Activated CD8-positive, alpha-beta memory T cell treated with anti-CD3 and anti-CD28 coated beads, Interleukin-2, amount 10 ng/mL, durations not matched to agents 7 days and 5 days (primary cell): ENCODE results near the gene STEAP3. TPM values are rescaled to one million over a fixed set of nuclear protein-coding genes. Genes with fewer than 3 reads are reported as not detected.

Experiments used
- ATAC-seq: fragments of 150-1000 bp; cut with Tn5 transposase; one replicate; pipeline ENCODE4 v1.10.0; 2021; ENCODE audit warnings: moderate library complexity
- CTCF ChIA-PET: fragments of 350-600 bp; sonication (Branson Sonifier 250); formaldehyde crosslinking; loops from one replicate; lab custom pipeline; 2021; ENCODE audit warnings: antibody characterized with exemption; lab: Charles Lee
- DNase-seq: peaks from one replicate; pipeline ENCODE4 v3.0.0-alpha.2; 2020
- H3K27ac Mint-ChIP-seq: one replicate; pipeline ENCODE4 v1.8.0; 2021; ENCODE audit warnings: mild to moderate bottlenecking, mixed read lengths
- H3K27me3 Mint-ChIP-seq: one replicate; pipeline ENCODE4 v1.8.0; 2021; ENCODE audit warnings: mixed read lengths
- H3K36me3 Mint-ChIP-seq: one replicate; pipeline ENCODE4 v1.8.0; 2021; ENCODE audit warnings: mild to moderate bottlenecking, mixed read lengths
- H3K4me1 Mint-ChIP-seq: one replicate; pipeline ENCODE4 v1.8.0; 2021; ENCODE audit warnings: mixed read lengths
- H3K4me3 Mint-ChIP-seq: one replicate; pipeline ENCODE4 v1.8.0; 2021; ENCODE audit warnings: mild to moderate bottlenecking, moderate library complexity, mixed read lengths
- H3K9me3 Mint-ChIP-seq: one replicate; pipeline ENCODE4 v1.8.0; 2022; ENCODE audit warnings: low read depth, mixed read lengths
- total RNA-seq, 2 experiments: library from RNA; stranded (reverse); gene quantifications; one replicate each; pipeline ENCODE4 v1.2.3, GENCODE V29; 2021

STEAP3 gene
- total RNA-seq, 2 experiments from 2014 or later = 0.15 to 0.68 TPM

DNA sequence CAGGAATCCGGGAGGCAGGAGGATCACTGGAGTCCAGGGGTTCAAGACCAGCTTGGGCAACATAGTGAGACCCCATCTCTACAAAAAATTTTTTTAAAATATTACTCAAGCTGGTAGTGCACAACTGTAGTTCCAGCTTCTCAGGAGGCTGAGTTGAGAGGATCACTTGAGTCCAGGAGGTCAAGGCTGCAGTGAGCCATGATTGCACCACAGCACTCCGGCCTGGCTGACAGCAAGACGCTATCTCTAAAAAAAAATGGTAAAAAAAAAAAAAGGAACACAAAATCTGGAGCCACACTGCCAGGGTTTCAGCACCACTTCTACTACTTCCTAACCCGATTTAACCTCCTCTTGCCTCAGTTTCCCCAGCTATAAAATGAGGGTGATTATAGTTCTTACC lies 57.0 kb downstream of the STEAP3 start:
- Mint-ChIP-seq H3K27ac (no peak overlapping the region), H3K4me1 (no peaks in the 10 kb centered on the region), H3K4me3 (no peak overlapping the region), H3K36me3 (no peaks in the 10 kb centered on the region), H3K9me3 (no peaks in the 10 kb centered on the region), H3K27me3 (no peaks in the 10 kb centered on the region)
- DNase-seq (no peak), ATAC-seq (no peak)
- CTCF ChIA-PET = interaction anchor here (1.3 kb wide), 1 partner anchor 11 kb away, joined by 4 read pairs; no protein-coding TSS in a partner anchor

DNA sequence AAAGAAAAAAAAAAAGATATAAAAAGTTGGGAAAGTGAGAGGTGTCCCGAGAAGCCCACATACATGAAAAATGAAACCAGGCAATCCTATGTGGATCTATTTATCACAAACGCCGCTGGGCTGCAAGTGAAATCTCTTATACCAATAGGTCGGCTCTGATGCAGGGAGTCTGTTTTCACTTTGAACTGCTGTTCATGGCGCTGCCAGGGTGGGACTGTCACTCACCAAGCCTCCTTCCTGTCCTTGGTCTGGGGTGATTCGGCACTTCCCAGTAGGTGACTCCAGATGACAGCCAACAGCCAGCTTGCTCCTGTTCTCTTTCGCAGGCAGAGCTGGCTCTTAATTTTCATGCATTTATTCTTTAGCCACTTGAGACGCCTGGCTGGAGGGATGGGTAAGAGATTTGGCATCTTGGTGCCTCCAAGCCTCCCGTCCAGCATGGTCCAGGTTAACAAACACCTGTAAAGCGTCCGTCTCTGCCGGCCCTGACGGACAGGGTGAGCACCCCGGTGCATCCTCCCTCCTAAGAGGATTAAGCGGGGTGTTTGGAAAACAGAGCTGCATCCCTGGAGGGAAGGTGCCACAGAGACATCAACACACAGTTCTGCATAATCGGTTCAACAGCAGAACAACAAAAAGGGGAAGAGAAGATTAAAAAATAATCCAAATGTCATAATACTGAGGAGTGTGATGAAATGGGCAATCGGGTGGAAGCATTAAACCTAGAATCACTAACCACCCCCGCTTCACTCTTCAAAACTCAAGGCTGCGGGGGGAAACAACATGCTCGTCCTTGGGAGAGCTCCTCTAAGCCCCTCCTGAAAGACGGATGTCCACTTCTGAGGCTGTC lies 58.7 kb downstream of the STEAP3 start:
- CTCF ChIA-PET = no interaction called here
- Mint-ChIP-seq H3K4me1 (no peaks in the 10 kb centered on the region), H3K9me3 (no peaks in the 10 kb centered on the region), H3K27ac (no peak overlapping the region), H3K4me3 (no peak overlapping the region), H3K36me3 (no peaks in the 10 kb centered on the region), H3K27me3 (no peaks in the 10 kb centered on the region)
- no peak for ATAC-seq
- no peak for DNase-seq

GRCh38 chr2:119282996-119283511 lies 59.4 kb downstream of the STEAP3 start:
- Mint-ChIP-seq H3K4me1 (no peaks in the 10 kb centered on the region), H3K27ac (no peak overlapping the region), H3K9me3 (no peaks in the 10 kb centered on the region), H3K27me3 (no peaks in the 10 kb centered on the region), H3K36me3 (no peaks in the 10 kb centered on the region), H3K4me3 (no peak overlapping the region)
- ATAC-seq (no peak), DNase-seq (no peak)
- CTCF ChIA-PET = no interaction called here

GRCh38 chr2:119283873-119284331 lies 60.3 kb downstream of the STEAP3 start:
- H3K4me1 Mint-ChIP-seq = no peaks in the 10 kb centered on the region
- H3K36me3 Mint-ChIP-seq = no peaks in the 10 kb centered on the region
- H3K9me3 Mint-ChIP-seq = no peaks in the 10 kb centered on the region
- ATAC-seq (no peak), DNase-seq (no peak)
- CTCF ChIA-PET = no interaction called here
- no peak overlapping the region for H3K4me3 Mint-ChIP-seq
- no peaks in the 10 kb centered on the region for H3K27me3 Mint-ChIP-seq
- no peak overlapping the region for H3K27ac Mint-ChIP-seq

DNA sequence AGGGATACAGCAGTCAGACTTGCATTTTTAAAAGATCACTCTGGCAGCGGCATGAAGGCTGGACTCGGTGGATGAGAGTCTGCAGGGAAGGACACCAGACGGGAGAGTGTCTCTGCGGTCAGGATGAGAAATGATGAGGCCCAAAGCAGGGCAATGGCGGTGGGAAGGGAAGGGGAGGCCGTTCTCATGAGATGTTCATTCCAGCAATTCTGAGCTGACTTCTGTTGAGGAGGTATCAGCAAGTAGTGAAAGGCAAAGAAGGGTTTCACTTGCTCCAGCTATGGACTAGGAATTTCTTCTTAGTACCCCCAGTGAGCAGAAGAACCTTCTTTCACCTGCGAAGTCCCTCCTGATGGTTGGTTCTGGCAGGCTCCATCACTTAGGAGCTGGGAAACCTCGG lies 63.0 kb downstream of the STEAP3 start:
- ATAC-seq = no peak
- CTCF ChIA-PET = interaction anchor here (0.5 kb wide), 1 partner anchor 101 kb away, joined by 3 read pairs; no protein-coding TSS in a partner anchor
- H3K27ac Mint-ChIP-seq = no peak overlapping the region
- no peaks in the 10 kb centered on the region for H3K27me3 Mint-ChIP-seq
- no peaks in the 10 kb centered on the region for H3K9me3 Mint-ChIP-seq
- no peak for DNase-seq
- no peak overlapping the region for H3K4me3 Mint-ChIP-seq
- H3K4me1 Mint-ChIP-seq = no peaks in the 10 kb centered on the region
- no peaks in the 10 kb centered on the region for H3K36me3 Mint-ChIP-seq

- CTCF ChIA-PET = interaction anchor here (0.6 kb wide), 1 partner anchor 245 kb away, joined by 3 read pairs; no protein-coding TSS in a partner anchor
- H3K4me1 Mint-ChIP-seq = no peaks in the 10 kb centered on the region
- DNase-seq (no peak), ATAC-seq (no peak)
- H3K4me3 Mint-ChIP-seq = no peak overlapping the region
- H3K9me3 Mint-ChIP-seq = no peaks in the 10 kb centered on the region
- H3K36me3 Mint-ChIP-seq = no peaks in the 10 kb centered on the region
- H3K27ac Mint-ChIP-seq = no peak overlapping the region
- no peaks in the 10 kb centered on the region for H3K27me3 Mint-ChIP-seq
Observed at GRCh38 chr2:119288576-119288975, 64.9 kb downstream of the STEAP3 start.

GRCh38 chr2:119289093-119289492 lies 65.5 kb downstream of the STEAP3 start:
- no peaks in the 10 kb centered on the region for H3K4me1 Mint-ChIP-seq
- CTCF ChIA-PET = interaction anchor here (0.6 to 1.2 kb wide), 3 partner anchors 23 to 407 kb away, joined by 3 to 5 read pairs (median 3); no protein-coding TSS in a partner anchor
- H3K27me3 Mint-ChIP-seq = no peaks in the 10 kb centered on the region
- H3K36me3 Mint-ChIP-seq = no peaks in the 10 kb centered on the region
- ATAC-seq = no peak
- no peak for DNase-seq
- H3K4me3 Mint-ChIP-seq = no peak overlapping the region
- no peak overlapping the region for H3K27ac Mint-ChIP-seq
- no peaks in the 10 kb centered on the region for H3K9me3 Mint-ChIP-seq

DNA sequence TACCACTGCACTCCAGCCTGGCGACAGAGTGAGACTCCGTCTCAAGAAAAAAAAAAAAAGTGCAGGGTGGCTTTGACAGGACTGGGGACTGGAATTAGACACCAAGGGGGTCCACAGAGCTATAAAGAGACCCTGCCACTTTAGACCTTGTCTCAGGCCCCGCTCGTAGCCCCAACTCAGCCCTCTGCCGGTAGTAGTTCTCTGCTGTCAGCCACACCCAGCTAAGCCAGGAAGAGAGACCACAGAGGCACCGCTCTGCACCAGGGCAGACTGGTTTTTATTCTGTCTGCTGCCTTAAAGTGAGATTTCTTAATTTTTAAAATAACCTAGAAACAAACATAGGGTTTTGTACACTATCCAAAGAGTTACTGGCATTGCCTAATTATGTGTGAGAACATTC lies 66.0 kb downstream of the STEAP3 start:
- no peak for DNase-seq
- Mint-ChIP-seq H3K4me3 (no peak overlapping the region), H3K36me3 (no peaks in the 10 kb centered on the region), H3K27ac (no peak overlapping the region), H3K27me3 (no peaks in the 10 kb centered on the region), H3K4me1 (no peaks in the 10 kb centered on the region), H3K9me3 (no peaks in the 10 kb centered on the region)
- CTCF ChIA-PET = interaction anchor here (0.9 to 1.2 kb wide), 2 partner anchors 24 to 408 kb away, joined by 3 to 5 read pairs; no protein-coding TSS in a partner anchor
- no peak for ATAC-seq

DNA sequence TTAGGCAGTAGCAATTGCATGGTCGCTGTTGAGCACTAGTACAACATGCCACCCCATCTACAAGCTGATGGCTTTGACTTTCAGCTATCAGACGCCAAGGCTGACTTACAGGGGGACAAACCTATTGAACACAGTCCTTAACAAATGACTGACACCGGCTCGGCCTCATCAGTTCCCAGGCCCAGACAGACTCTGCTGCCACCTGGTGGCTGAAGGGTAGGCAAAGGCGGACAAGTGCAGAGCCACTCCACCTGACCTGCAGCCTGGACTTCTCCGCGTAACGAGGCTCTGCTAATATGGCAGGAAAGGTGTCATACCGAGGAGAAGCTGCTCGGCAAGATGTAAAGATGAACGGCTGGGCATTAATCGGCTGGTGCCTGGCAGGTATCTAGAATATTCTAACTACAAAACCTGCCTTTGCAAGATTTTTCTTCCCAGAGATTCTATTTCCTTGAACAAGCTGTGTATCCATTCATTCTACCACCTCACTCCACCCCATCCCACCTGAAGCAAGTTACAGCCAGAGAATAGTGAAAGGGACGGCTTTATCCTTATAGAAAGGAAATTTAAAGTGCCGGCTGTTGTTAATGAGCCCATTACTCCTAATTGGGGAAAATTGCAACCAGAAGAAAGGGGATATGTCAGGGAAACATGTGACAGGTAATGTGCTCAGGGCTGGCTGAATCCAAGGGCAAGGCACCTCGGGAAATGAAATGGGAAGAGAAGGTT lies 67.4 kb downstream of the STEAP3 start:
- no peaks in the 10 kb centered on the region for H3K27me3 Mint-ChIP-seq
- H3K27ac Mint-ChIP-seq = no peak overlapping the region
- H3K9me3 Mint-ChIP-seq = no peaks in the 10 kb centered on the region
- CTCF ChIA-PET = interaction anchor here (1.0 to 2.5 kb wide), 4 partner anchors 10 to 409 kb away, joined by 3 to 12 read pairs (median 7); no protein-coding TSS in a partner anchor
- H3K4me1 Mint-ChIP-seq = no peaks in the 10 kb centered on the region
- no peaks in the 10 kb centered on the region for H3K36me3 Mint-ChIP-seq
- peak; percentile 73 for DNase-seq
- ATAC-seq = peak; percentile 60
- H3K4me3 Mint-ChIP-seq = no peak overlapping the region

DNA sequence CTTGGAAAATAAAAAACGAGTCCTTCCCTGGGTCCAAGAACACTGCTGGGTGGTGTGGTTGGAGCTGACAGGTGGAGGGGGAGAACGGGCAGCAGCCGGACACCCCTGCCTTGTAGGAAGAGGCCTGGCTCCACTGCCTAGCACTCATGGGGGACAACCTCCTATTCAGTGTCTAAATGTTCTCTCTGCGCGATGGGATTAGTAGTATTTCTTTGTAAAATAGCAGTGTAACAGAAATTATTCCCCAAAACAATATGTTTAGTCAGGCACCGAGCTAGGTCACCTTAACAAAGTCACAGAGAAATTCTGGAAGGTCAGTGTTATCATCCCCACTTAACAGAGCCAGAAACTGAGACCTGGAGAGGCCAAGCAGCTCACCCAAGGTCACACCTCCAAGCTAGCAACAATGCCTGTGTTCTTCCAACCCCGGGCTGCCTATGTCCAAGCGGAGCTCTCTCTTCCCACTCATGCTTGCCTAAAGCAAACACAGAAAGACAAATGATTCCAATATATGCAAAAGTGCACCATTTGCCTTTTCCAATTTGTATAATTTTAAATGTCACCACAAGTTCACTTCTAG lies 68.0 kb downstream of the STEAP3 start:
- Mint-ChIP-seq H3K27ac (no peak overlapping the region), H3K27me3 (no peaks in the 10 kb centered on the region), H3K36me3 (no peaks in the 10 kb centered on the region), H3K4me1 (no peaks in the 10 kb centered on the region), H3K4me3 (no peak overlapping the region), H3K9me3 (no peaks in the 10 kb centered on the region)
- no peak for DNase-seq
- CTCF ChIA-PET = interaction anchor here (1.0 to 2.5 kb wide), 4 partner anchors 10 to 410 kb away, joined by 3 to 12 read pairs (median 7); no protein-coding TSS in a partner anchor
- ATAC-seq = no peak

DNA sequence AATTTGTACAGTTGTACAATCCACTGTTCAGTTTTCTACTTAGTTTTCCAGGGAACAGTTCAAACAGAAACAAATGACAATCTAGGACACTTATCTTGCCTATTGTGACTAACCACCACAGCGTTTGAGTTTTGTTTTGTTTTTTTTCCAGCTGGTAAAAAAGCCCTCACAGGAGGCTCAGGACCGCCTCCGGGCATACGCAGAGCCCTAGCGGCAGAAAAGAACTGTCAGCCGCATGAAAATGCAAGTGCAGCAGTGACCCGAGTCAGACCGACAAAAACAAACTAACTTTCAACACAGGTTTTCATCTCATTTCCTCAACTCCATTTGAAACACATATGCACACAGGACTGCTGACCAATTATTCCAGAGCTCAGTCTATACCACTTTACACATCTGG lies 68.6 kb downstream of the STEAP3 start:
- Mint-ChIP-seq H3K4me3 (no peak overlapping the region), H3K36me3 (no peaks in the 10 kb centered on the region), H3K27me3 (no peaks in the 10 kb centered on the region), H3K27ac (no peak overlapping the region), H3K9me3 (no peaks in the 10 kb centered on the region), H3K4me1 (no peaks in the 10 kb centered on the region)
- no peak for ATAC-seq
- DNase-seq = no peak
- CTCF ChIA-PET = interaction anchor here (1.5 to 2.5 kb wide), 3 partner anchors 9 to 411 kb away, joined by 4 to 12 read pairs (median 10); no protein-coding TSS in a partner anchor

DNA sequence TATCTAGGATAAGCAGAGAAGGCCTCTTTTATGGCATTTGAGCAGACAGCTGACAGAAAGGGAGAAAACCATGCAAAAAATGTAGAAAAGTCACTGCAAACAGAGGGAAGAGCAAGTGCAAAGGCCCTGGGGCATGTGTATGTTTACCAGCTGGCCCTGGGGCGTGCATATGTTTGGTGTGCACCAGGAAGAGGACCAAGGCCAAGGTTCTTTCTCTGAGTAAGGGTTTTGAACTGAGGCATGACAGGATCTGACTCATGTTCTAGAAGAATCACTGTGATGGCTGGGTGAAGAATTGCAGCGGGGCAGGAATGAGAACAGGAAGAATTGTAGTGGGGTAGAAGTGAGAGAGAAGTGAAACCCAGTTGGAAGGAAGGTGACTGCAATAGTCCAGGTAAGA lies 69.6 kb downstream of the STEAP3 start:
- no peaks in the 10 kb centered on the region for H3K4me1 Mint-ChIP-seq
- DNase-seq (no peak), ATAC-seq (no peak)
- H3K9me3 Mint-ChIP-seq = no peaks in the 10 kb centered on the region
- H3K36me3 Mint-ChIP-seq = no peaks in the 10 kb centered on the region
- no peaks in the 10 kb centered on the region for H3K27me3 Mint-ChIP-seq
- CTCF ChIA-PET = no interaction called here
- no peak overlapping the region for H3K4me3 Mint-ChIP-seq
- H3K27ac Mint-ChIP-seq = no peak overlapping the region

- Mint-ChIP-seq H3K4me3 (no peak overlapping the region), H3K9me3 (no peaks in the 10 kb centered on the region), H3K4me1 (no peaks in the 10 kb centered on the region), H3K27me3 (no peaks in the 10 kb centered on the region), H3K36me3 (no peaks in the 10 kb centered on the region), H3K27ac (no peak overlapping the region)
- CTCF ChIA-PET = no interaction called here
- ATAC-seq (no peak), DNase-seq (no peak)
Observed at GRCh38 chr2:119293900-119294299, 70.3 kb downstream of the STEAP3 start.
